HEK293 (cell line): ENCODE measurements around the gene OAT.

ENCODE experiments used
- GLIS2 ChIP-seq: fragments of 450-650 bp; formaldehyde crosslinking; IDR thresholded peaks from 2 replicates; pipeline ENCODE4 v1.5.1; 2016; ENCODE audit warnings: missing biosample characterization, missing genetic modification characterization
- PRDM10 ChIP-seq: fragments of 450-650 bp; formaldehyde crosslinking; IDR thresholded peaks from 2 replicates; pipeline ENCODE4 v1.5.1; 2016; ENCODE audit warnings: missing biosample characterization, missing genetic modification characterization
- SCRT1 ChIP-seq: fragments of 450-650 bp; formaldehyde crosslinking; IDR thresholded peaks from 2 replicates; pipeline ENCODE4 v1.5.1; 2016; ENCODE audit warnings: missing biosample characterization, missing genetic modification characterization, borderline replicate concordance
- WT1 ChIP-seq: fragments of 450-650 bp; formaldehyde crosslinking; IDR thresholded peaks from 2 replicates; pipeline ENCODE4 v1.5.1; 2016; ENCODE audit warnings: missing biosample characterization, missing genetic modification characterization
- YY2 ChIP-seq: fragments of 450-650 bp; formaldehyde crosslinking; IDR thresholded peaks from 2 replicates; pipeline ENCODE4 v1.5.1; 2016; ENCODE audit warnings: missing biosample characterization, missing genetic modification characterization
- ZBTB17 ChIP-seq: fragments of 450-650 bp; formaldehyde crosslinking; IDR thresholded peaks from 2 replicates; pipeline ENCODE4 v1.5.1; 2016; ENCODE audit warnings: missing biosample characterization, missing genetic modification characterization
- ZBTB6 ChIP-seq: fragments of 450-650 bp; formaldehyde crosslinking; IDR thresholded peaks from 2 replicates; pipeline ENCODE4 v1.5.1; 2017; ENCODE audit warnings: missing biosample characterization, missing genetic modification characterization
- ZBTB7A ChIP-seq: fragments of 450-650 bp; formaldehyde crosslinking; IDR thresholded peaks from 2 replicates; pipeline ENCODE4 v1.5.1; 2016; ENCODE audit warnings: low read depth, missing biosample characterization, missing genetic modification characterization
- ZBTB8A ChIP-seq: fragments of 450-650 bp; formaldehyde crosslinking; IDR thresholded peaks from 2 replicates; pipeline ENCODE4 v1.5.1; 2016; ENCODE audit warnings: missing biosample characterization, missing genetic modification characterization
- ZNF114 ChIP-seq: fragments of 450-650 bp; formaldehyde crosslinking; IDR thresholded peaks from 2 replicates; pipeline ENCODE4 v1.5.0; 2017; ENCODE audit warnings: missing biosample characterization, missing genetic modification characterization
- ZNF121 ChIP-seq: fragments of 450-650 bp; formaldehyde crosslinking; IDR thresholded peaks from 2 replicates; pipeline ENCODE4 v1.5.1; 2016; ENCODE audit warnings: missing biosample characterization, missing genetic modification characterization
- ZNF157 ChIP-seq: fragments of 450-650 bp; formaldehyde crosslinking; IDR thresholded peaks from 2 replicates; pipeline ENCODE4 v1.5.1; 2016; ENCODE audit warnings: missing biosample characterization, missing genetic modification characterization
- ZNF202 ChIP-seq: fragments of 450-650 bp; formaldehyde crosslinking; IDR thresholded peaks from 2 replicates; pipeline ENCODE4 v1.5.1; 2016; ENCODE audit warnings: missing biosample characterization, missing genetic modification characterization, borderline replicate concordance
- ZNF214 ChIP-seq: fragments of 450-650 bp; formaldehyde crosslinking; IDR thresholded peaks from 2 replicates; pipeline ENCODE4 v1.5.1; 2017; ENCODE audit warnings: missing biosample characterization, mild to moderate bottlenecking, missing genetic modification characterization, borderline replicate concordance
- ZNF221 ChIP-seq: fragments of 450-650 bp; formaldehyde crosslinking; IDR thresholded peaks from 2 replicates; pipeline ENCODE4 v1.5.1; 2017; ENCODE audit warnings: missing biosample characterization, missing genetic modification characterization, borderline replicate concordance
- ZNF350 ChIP-seq: fragments of 450-650 bp; formaldehyde crosslinking; IDR thresholded peaks from 2 replicates; pipeline ENCODE4 v1.5.0; 2017; ENCODE audit warnings: missing biosample characterization, mild to moderate bottlenecking, missing genetic modification characterization
- ZNF354C ChIP-seq: fragments of 450-650 bp; formaldehyde crosslinking; IDR thresholded peaks from 2 replicates; pipeline ENCODE4 v1.5.1; 2016; ENCODE audit warnings: missing biosample characterization, missing genetic modification characterization, low read depth, borderline replicate concordance
- ZNF37A ChIP-seq: fragments of 450-650 bp; IDR thresholded peaks from 2 replicates; pipeline ENCODE4 v1.5.1; 2018; ENCODE audit warnings: missing biosample characterization, missing genetic modification characterization
- ZNF433 ChIP-seq: fragments of 450-650 bp; formaldehyde crosslinking; IDR thresholded peaks from 2 replicates; pipeline ENCODE4 v1.5.1; 2016; ENCODE audit warnings: missing biosample characterization, missing genetic modification characterization, low read depth
- ZNF555 ChIP-seq: fragments of 450-650 bp; formaldehyde crosslinking; conservative IDR thresholded peaks from 2 replicates; pipeline ENCODE4 v1.5.1; 2017; ENCODE audit warnings: missing biosample characterization, mild to moderate bottlenecking, missing genetic modification characterization, inconsistent platforms
- ZNF560 ChIP-seq: fragments of 450-650 bp; formaldehyde crosslinking; IDR thresholded peaks from 2 replicates; pipeline ENCODE4 v1.5.1; 2017; ENCODE audit warnings: missing biosample characterization, missing genetic modification characterization, borderline replicate concordance
- ZNF596 ChIP-seq: fragments of 450-650 bp; IDR thresholded peaks from 2 replicates; pipeline ENCODE4 v1.5.0; 2018; ENCODE audit warnings: missing biosample characterization, mild to moderate bottlenecking, missing genetic modification characterization, moderate library complexity
- ZNF629 ChIP-seq: fragments of 450-650 bp; formaldehyde crosslinking; IDR thresholded peaks from 2 replicates; pipeline ENCODE4 v1.5.1; 2017; ENCODE audit warnings: missing biosample characterization, missing genetic modification characterization
- ZNF658 ChIP-seq: fragments of 450-650 bp; formaldehyde crosslinking; IDR thresholded peaks from 2 replicates; pipeline ENCODE4; 2016; ENCODE audit warnings: missing biosample characterization, missing genetic modification characterization
- ZNF660 ChIP-seq: fragments of 450-650 bp; IDR thresholded peaks from 2 replicates; pipeline ENCODE4 v1.5.1; 2018; ENCODE audit warnings: missing biosample characterization, mild to moderate bottlenecking, missing genetic modification characterization
- ZNF707 ChIP-seq: fragments of 450-650 bp; formaldehyde crosslinking; IDR thresholded peaks from 2 replicates; pipeline ENCODE4 v1.5.1; 2016; ENCODE audit warnings: missing biosample characterization, missing genetic modification characterization
- ZNF76 ChIP-seq: fragments of 450-650 bp; formaldehyde crosslinking; IDR thresholded peaks from 2 replicates; pipeline ENCODE4; 2016; ENCODE audit warnings: low read depth, missing biosample characterization, missing genetic modification characterization, borderline replicate concordance
- TF ChIP-seq, protein P1 (sequence below): fragments of 450-650 bp; formaldehyde crosslinking; IDR thresholded peaks from 2 replicates; pipeline ENCODE4 v1.5.1; 2017; ENCODE audit warnings: missing biosample characterization, missing genetic modification characterization
- TF ChIP-seq, protein P2 (sequence below): sonication (generic); formaldehyde crosslinking; IDR thresholded peaks from 2 replicates; pipeline ENCODE4 v1.8.1; 2022; ENCODE audit warnings: mild to moderate bottlenecking, moderate library complexity, missing genetic modification reagents
- TF ChIP-seq, protein P3 (sequence below): fragments of 450-650 bp; formaldehyde crosslinking; IDR thresholded peaks from 2 replicates; pipeline ENCODE4 v1.5.1; 2016; ENCODE audit warnings: missing biosample characterization, missing genetic modification characterization, low read depth

Gene OAT

DNA sequence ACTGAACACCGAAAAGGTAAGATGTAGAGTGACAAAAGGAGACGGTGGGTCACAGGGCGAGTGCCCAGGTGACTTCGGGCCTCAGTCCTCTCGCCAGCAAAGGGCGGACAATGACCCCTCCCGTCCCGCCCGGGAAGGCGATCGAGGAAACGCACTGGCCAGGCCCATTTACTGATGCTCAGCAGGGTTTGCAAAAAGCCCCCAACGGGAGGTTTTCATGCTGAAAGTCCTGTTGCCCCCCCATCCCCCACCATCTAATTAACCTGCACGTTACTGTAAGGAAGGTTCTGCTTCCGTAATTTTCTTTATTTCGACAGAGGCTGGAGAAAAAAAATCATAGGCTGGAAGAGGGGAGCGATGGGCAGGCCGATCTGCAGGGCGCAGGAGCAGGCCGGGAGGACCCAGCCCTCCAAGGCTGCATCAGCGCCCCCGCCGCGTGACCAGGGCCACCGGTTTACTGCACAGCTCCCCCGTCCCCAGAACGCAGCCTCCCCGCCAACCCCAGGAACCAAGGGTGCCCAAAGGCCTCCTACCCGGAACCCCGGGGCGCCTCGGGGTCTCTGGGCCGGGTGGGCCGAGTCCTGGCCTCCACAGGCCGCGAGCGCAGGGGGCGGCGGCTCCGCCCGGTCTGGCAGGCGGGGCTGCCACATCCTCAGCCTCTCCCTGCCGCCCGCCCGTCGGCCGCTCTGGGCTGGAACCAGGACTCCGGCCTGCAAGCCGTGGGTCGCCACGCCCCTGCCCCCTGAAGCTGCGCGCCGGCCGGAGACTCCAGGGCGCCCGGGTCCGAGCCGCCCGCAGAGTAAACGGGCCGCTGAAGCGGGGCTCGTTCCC lies 613 bp downstream of the OAT start (continued):
- TF ChIP-seq ZNF354C (tag by site-specific recombination) (no peak), ZNF157 (tag by site-specific recombination) (no peak), ZNF629 (tag by site-specific recombination) (no peak), YY2 (no peak), PRDM10 (tag by site-specific recombination) (peak; percentile 88), ZBTB17 (tag by site-specific recombination) (peak; percentile 30; the same call in 1 of the 2 replicates), ZNF350 (tag by site-specific recombination) (no peak), ZNF560 (no peak), ZNF596 (tag by site-specific recombination) (no peak), WT1 (tag by site-specific recombination) (no peak), ZNF555 (tag by site-specific recombination) (no peak), ZNF76 (tag by site-specific recombination) (peak; percentile 78), ZNF660 (tag by site-specific recombination) (no peak), SCRT1 (no peak), ZBTB8A (tag by site-specific recombination) (peak; percentile 64), ZNF202 (tag by site-specific recombination) (no peak), ZNF114 (tag by site-specific recombination) (no peak), ZNF37A (no peak), ZBTB7A (no peak), ZNF658 (no peak), GLIS2 (tag by site-specific recombination) (peak; percentile 93), ZNF121 (no peak), ZNF707 (tag by site-specific recombination) (no peak), ZBTB6 (no peak), ZNF214 (no peak), ZNF221 (tag by site-specific recombination) (no peak), ZNF433 (tag by site-specific recombination) (no peak)
- TF ChIP-seq, protein P1, sequence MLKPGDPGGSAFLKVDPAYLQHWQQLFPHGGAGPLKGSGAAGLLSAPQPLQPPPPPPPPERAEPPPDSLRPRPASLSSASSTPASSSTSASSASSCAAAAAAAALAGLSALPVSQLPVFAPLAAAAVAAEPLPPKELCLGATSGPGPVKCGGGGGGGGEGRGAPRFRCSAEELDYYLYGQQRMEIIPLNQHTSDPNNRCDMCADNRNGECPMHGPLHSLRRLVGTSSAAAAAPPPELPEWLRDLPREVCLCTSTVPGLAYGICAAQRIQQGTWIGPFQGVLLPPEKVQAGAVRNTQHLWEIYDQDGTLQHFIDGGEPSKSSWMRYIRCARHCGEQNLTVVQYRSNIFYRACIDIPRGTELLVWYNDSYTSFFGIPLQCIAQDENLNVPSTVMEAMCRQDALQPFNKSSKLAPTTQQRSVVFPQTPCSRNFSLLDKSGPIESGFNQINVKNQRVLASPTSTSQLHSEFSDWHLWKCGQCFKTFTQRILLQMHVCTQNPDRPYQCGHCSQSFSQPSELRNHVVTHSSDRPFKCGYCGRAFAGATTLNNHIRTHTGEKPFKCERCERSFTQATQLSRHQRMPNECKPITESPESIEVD (tag by site-specific recombination) = no peak
- TF ChIP-seq, protein P2, sequence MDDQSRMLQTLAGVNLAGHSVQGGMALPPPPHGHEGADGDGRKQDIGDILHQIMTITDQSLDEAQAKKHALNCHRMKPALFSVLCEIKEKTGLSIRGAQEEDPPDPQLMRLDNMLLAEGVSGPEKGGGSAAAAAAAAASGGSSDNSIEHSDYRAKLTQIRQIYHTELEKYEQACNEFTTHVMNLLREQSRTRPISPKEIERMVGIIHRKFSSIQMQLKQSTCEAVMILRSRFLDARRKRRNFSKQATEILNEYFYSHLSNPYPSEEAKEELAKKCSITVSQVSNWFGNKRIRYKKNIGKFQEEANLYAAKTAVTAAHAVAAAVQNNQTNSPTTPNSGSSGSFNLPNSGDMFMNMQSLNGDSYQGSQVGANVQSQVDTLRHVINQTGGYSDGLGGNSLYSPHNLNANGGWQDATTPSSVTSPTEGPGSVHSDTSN (CRISPR knock-in tag) = no peak
- TF ChIP-seq, protein P3, sequence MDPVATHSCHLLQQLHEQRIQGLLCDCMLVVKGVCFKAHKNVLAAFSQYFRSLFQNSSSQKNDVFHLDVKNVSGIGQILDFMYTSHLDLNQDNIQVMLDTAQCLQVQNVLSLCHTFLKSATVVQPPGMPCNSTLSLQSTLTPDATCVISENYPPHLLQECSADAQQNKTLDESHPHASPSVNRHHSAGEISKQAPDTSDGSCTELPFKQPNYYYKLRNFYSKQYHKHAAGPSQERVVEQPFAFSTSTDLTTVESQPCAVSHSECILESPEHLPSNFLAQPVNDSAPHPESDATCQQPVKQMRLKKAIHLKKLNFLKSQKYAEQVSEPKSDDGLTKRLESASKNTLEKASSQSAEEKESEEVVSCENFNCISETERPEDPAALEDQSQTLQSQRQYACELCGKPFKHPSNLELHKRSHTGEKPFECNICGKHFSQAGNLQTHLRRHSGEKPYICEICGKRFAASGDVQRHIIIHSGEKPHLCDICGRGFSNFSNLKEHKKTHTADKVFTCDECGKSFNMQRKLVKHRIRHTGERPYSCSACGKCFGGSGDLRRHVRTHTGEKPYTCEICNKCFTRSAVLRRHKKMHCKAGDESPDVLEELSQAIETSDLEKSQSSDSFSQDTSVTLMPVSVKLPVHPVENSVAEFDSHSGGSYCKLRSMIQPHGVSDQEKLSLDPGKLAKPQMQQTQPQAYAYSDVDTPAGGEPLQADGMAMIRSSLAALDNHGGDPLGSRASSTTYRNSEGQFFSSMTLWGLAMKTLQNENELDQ = no peak
